Suprapubic skin (tissue), 4 donors: ENCODE measurements around the gene SNURF.

ENCODE experiments used
- EP300 ChIP-seq: sonication (generic); formaldehyde crosslinking; IDR thresholded peaks from one replicate; pipeline ENCODE4 v1.6.1; 2017; ENCODE audit warnings: antibody characterized with exemption
- POLR2A ChIP-seq, 2 donors: fragments of 450-650 bp; IDR thresholded peaks; one replicate each; pipeline ENCODE4 v1.6.1; 2017; ENCODE audit warnings: antibody characterized with exemption in 2 of 2, mild to moderate bottlenecking in 2 of 2, moderate library complexity in 2 of 2
- POLR2AphosphoS5 ChIP-seq, 3 donors: sonication (generic); formaldehyde crosslinking; IDR thresholded peaks; one replicate each; pipeline ENCODE4 v1.6.1; 2017; ENCODE audit warnings: antibody characterized with exemption in 3 of 3
- TF ChIP-seq, protein P1 (sequence below), 2 donors: fragments of 200-600 bp in 1 of 2; fragments of 450-650 bp in 1 of 2; sonication (generic) in 1 of 2; IDR thresholded peaks; one replicate each; pipeline ENCODE4 v1.5.1; 2016 to 2019; ENCODE audit warnings: antibody characterized with exemption in 2 of 2, mild to moderate bottlenecking in 1 of 2, moderate library complexity in 1 of 2

DNA sequence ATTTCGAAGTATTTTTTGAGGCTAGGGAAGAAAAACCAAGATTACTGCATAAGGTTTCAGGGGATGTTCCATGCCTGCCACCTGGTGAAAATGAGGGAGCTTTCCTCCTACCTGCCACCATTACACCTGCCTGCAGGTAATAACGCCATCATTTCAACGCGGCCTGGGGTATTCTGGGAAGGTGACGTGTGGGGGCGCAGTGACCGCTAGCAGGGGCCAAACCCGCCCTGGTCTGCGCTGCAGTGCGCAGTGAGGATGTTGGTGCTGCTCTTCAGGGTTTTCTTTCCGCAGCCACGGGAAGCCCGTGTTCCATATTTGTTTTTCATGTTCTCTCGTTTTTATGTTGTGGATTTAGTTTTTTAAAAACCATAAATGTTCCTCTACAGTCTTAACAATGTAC is 37.4 kb upstream of the SNURF start:
- TF ChIP-seq POLR2A (IDR thresholded peaks at IDR 0.05) (no peak), POLR2AphosphoS5 (IDR thresholded peaks at IDR 0.05) (no peak), EP300 (no peak)
- TF ChIP-seq, protein P1, sequence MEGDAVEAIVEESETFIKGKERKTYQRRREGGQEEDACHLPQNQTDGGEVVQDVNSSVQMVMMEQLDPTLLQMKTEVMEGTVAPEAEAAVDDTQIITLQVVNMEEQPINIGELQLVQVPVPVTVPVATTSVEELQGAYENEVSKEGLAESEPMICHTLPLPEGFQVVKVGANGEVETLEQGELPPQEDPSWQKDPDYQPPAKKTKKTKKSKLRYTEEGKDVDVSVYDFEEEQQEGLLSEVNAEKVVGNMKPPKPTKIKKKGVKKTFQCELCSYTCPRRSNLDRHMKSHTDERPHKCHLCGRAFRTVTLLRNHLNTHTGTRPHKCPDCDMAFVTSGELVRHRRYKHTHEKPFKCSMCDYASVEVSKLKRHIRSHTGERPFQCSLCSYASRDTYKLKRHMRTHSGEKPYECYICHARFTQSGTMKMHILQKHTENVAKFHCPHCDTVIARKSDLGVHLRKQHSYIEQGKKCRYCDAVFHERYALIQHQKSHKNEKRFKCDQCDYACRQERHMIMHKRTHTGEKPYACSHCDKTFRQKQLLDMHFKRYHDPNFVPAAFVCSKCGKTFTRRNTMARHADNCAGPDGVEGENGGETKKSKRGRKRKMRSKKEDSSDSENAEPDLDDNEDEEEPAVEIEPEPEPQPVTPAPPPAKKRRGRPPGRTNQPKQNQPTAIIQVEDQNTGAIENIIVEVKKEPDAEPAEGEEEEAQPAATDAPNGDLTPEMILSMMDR (IDR thresholded peaks at IDR 0.05): no peak
